Effector memory CD4-positive, alpha-beta T cell (primary cell): ENCODE data around the gene TMBIM6.
"Not testable (repeated sequence)": the region's sequence is repeated elsewhere in the genome, so short reads cannot be mapped to it uniquely, and the experiment has no call there.

ENCODE experiments used
- DNase-seq, 3 donors: peaks; one replicate each; pipeline ENCODE4 v3.0.0-alpha.2; 2020
- H3K27ac ChIP-seq: 2 replicates; pipeline ENCODE4 v1.7.0; 2013; ENCODE audit warnings: mild to moderate bottlenecking, low read length, moderate library complexity; ENCODE audit not compliant: insufficient read depth, poor library complexity, severe bottlenecking
- H3K27me3 ChIP-seq: replicated peaks from 2 replicates; pipeline ENCODE4 v1.7.0; 2013; ENCODE audit warnings: mild to moderate bottlenecking, low read length; ENCODE audit not compliant: insufficient read depth, control insufficient read depth, poor library complexity, severe bottlenecking
- H3K36me3 ChIP-seq: 2 replicates; pipeline ENCODE4 v1.7.0; 2013; ENCODE audit warnings: mild to moderate bottlenecking, low read length, moderate library complexity; ENCODE audit not compliant: control insufficient read depth, insufficient read depth
- H3K4me1 ChIP-seq: 2 replicates; pipeline ENCODE4 v1.7.0; 2013; ENCODE audit warnings: low read length, mild to moderate bottlenecking; ENCODE audit not compliant: control insufficient read depth, insufficient read depth, poor library complexity, severe bottlenecking
- H3K4me3 ChIP-seq: 2 replicates; pipeline ENCODE4 v1.7.0; 2013; ENCODE audit warnings: low read length, low read depth, mild to moderate bottlenecking; ENCODE audit not compliant: insufficient read depth, poor library complexity, severe bottlenecking
- H3K9me3 ChIP-seq: 2 replicates; pipeline ENCODE4 v1.7.0; 2013; ENCODE audit warnings: mild to moderate bottlenecking, low read length, moderate library complexity; ENCODE audit not compliant: control insufficient read depth

TMBIM6 gene

DNA sequence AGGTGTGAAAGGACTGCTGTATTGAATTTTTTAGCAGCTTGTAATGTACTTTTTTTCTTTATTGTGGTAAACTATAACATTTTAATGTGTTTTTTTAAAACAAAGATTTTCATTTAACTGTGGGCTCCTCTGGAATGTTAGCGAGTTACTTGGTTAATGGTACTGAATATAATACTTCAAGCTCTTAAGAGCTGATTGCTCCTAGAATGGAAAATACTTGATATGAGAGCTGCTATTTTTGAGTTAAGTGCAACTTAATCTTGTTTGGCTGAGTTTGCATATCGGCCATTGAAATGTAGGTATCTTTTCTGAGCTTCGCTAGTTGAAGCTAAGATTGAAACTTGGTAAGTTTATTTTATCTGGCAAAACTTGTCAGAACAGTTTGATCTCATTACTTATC lies 7.4 kb downstream of the TMBIM6 start:
- Histone ChIP-seq H3K9me3 (no peaks in the 10 kb centered on the region), H3K4me3 (no peak overlapping the region), H3K27ac (no peak overlapping the region), H3K4me1 (peaks cover 56% of the 10 kb centered on the region), H3K36me3 (peaks cover 18% of the 10 kb centered on the region), H3K27me3 (no peaks in the 10 kb centered on the region)
- DNase-seq: no peak

DNA sequence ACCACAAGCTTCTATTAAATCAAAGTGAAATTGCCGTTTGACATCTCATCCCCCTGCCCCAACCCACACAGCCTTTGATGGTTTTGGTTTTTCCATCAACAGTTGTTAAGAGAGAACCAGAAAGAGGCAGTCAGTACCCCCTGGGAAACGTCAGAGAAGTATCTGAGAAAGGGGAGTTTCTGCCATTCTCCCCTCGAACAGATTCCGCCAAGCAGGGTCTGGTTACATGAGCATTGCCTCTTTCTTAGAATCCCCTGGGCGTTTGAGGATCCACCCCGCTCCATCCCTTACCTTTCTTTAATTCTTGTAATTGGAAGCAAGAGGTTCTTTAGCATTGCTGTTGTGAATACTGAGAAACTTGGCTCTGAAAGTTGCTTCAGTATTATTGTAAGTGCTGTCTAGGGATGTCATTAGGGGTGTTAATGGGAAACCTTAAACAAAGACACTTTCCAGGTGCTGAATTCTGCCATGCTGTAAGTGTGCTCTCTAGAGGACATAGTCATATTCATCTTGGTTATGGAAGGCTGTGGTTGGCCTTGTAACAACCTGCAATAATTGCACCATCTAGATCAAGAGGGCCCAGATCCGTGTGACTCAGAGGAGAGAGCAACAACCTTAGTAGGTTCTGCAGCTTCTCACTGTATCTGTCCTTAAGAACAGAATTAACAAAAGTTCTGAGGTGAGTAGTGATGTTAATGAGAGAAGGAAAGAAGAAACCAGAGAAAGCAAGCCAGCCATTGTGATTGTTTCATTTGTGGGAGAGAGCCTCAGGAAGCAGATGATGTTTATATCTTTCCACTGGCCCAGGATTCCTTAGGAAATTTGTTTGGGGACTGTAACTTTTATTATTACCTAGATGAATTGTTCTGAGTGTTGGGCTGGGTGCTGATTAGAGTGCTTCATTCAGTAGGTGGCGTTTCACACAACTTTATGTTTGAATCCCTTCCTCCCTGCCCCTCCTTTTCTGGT lies 9.0 kb downstream of the TMBIM6 start:
- H3K27me3 ChIP-seq: no peaks in the 10 kb centered on the region
- peaks cover 45% of the 10 kb centered on the region for H3K4me1 ChIP-seq
- peak in 1 of 3 donors; percentile 3 for DNase-seq
- H3K4me3 ChIP-seq: peak overlapping the region; percentile 5
- H3K9me3 ChIP-seq: no peaks in the 10 kb centered on the region
- peaks cover 31% of the 10 kb centered on the region for H3K36me3 ChIP-seq
- H3K27ac ChIP-seq: peak overlapping the region; percentile 42

DNA sequence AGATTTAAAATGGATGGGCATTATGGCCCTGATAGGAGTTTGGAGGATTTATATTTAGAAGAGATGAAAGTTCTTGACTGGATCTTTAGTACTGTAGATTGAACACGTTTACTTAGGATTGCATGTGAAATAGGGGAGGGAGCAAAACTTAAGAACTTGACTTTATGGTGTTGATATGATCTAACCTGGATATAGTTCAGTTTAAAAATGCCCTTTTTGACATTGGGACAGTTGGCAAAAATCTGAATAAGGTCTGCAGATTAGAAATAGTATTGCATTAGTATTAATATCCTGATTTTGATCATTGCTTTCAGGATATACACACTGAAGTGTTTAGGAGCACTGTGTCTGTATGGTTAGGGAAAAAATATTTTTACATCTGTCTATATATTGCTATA lies 9.6 kb downstream of the TMBIM6 start:
- Histone ChIP-seq H3K36me3 (peaks cover 38% of the 10 kb centered on the region), H3K9me3 (no peaks in the 10 kb centered on the region), H3K4me3 (no peak overlapping the region), H3K27ac (peak overlapping the region; percentile 42), H3K27me3 (no peaks in the 10 kb centered on the region), H3K4me1 (peaks cover 45% of the 10 kb centered on the region)
- no peak for DNase-seq

DNA sequence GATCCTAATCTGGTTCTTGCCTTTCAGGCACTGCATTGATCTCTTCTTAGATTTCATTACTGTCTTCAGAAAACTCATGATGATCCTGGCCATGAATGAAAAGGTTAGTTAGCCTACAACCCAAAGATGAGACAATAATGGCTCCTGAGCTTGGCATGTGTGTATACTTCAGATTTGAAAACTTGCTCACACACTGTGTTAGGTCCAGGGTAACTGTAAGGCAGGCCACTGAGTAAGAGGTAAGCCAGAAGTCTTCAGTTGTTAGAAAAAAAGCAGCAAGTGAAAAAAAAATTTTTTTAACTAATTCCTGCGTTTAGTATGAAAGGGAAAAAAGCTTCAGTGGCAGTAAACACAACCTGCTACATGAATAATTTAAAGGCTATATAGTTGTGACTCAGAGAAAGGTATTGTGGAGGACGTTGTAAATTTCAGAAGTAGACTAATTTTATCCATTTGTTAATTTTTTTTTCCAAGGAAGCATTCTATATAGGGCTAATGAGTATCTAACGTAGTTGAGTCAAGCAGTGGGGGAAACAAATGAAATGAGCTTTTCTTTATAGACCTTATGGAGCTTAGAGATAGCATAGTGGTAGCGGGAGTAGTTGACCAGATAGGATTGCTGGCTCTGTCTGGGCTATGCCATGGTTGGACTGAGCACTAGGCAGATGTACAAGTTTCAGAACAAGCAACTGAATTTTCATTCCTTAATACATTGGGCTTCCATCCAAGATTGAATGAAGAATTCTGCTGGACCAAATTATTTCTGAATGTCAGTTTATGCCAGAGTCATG lies 20.5 kb downstream of the TMBIM6 start:
- H3K27ac ChIP-seq: peak overlapping the region; percentile 59
- H3K36me3 ChIP-seq: peaks cover 66% of the 10 kb centered on the region
- DNase-seq: no peak

DNA sequence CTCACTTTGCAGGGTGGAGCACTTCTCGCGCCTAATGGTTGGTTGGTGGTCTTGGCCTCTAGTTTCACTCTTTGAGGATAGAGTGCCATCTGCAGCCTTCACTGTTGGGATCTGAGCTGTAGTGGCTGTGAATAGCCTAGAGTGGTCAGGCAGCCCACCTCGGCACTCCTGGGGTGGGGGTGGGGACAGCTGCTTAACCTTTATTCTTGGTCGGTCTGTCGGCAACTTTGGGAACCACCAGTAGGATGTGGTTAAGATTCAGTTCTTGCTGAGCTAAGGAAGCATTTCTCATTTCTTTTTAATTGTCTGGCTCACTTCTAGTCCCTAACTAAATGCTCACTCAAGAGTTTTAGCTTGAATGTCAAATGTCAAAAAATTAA lies 21.1 kb downstream of the TMBIM6 start:
- Histone ChIP-seq H3K27ac (peak overlapping the region; percentile 59), H3K9me3 (no peaks in the 10 kb centered on the region), H3K36me3 (peaks cover 60% of the 10 kb centered on the region), H3K4me1 (peaks cover 35% of the 10 kb centered on the region), H3K27me3 (no peaks in the 10 kb centered on the region), H3K4me3 (no peak overlapping the region)
- DNase-seq: no peak

More for the DNA sequence above, 20.5 kb downstream of the TMBIM6 start:
- no peaks in the 10 kb centered on the region for H3K27me3 ChIP-seq
- H3K9me3 ChIP-seq: no peaks in the 10 kb centered on the region
- H3K4me1 ChIP-seq: peaks cover 35% of the 10 kb centered on the region
- no peak overlapping the region for H3K4me3 ChIP-seq

DNA sequence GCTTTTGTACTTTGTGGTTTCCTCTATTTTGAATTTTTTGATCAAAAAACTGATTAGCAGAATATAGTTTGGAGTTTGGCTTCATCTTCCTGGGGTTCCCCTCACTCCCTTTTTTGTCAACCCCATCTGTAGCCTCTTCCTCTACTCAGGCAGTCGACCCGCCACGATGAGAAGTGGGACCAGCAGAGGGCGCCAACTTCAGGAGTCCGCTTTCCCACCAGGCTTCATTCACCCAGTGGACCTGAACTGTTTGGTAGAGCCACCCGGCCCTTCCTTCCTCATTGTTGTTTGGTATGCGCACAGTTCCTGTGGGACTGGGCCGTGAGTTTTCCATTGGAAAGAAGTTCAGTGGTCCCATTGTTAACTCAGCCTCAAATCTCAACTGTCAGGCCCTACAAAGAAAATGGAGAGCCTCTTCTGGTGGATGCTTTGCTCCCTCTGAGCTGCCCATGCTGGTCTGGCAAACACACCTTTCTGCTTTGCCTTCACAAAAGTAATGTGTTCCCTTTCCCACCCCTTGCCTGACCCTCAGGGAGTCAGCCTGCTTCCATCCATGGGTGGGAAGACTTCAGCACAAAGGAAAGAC lies 21.7 kb downstream of the TMBIM6 start:
- DNase-seq: peak; percentile 62 to 73 (median 68)
- Histone ChIP-seq H3K9me3 (no peaks in the 10 kb centered on the region), H3K27ac (peak overlapping the region; percentile 59), H3K4me1 (peaks cover 35% of the 10 kb centered on the region), H3K4me3 (no peak overlapping the region), H3K27me3 (no peaks in the 10 kb centered on the region), H3K36me3 (peaks cover 54% of the 10 kb centered on the region)

DNA sequence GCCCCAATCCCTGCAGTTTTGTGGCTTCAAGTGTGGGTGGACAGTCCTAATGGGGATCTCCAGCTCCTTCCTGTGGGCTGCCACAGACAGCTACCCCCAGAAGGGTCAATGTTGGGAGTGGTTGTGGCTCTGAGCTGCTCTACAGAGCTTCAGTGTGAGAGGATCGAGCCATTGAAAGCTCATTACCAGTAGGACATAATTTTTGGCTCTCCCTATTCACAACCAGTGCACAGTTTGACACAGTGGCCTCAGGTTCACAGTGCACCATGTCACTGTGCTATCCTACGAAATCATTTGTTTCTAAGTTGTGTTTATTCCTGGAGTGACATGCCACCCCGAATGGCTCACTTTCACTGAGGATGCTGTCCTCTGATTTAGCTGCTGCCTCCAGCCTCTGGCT lies 22.8 kb downstream of the TMBIM6 start:
- peak overlapping the region; percentile 59 for H3K27ac ChIP-seq
- DNase-seq: no peak
- no peaks in the 10 kb centered on the region for H3K9me3 ChIP-seq
- H3K4me1 ChIP-seq: peaks cover 35% of the 10 kb centered on the region
- H3K36me3 ChIP-seq: peaks cover 44% of the 10 kb centered on the region
- H3K27me3 ChIP-seq: no peaks in the 10 kb centered on the region
- H3K4me3 ChIP-seq: no peak overlapping the region

DNA sequence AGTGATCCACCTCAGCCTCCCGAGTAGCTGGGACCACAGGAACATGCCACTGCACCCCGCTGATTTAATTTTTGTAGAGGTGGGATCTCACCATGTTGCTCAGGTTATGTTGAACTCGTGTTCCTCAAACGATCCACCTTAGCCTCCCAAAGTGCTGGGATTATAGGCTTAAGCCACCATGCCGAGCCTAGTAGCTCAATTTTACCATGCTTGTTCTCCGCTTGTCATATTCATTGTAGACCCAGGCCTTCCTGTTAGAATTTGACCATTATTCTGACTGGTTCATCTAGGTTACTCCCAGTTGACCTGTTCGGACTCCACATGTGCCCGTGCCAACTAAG lies 24.7 kb downstream of the TMBIM6 start:
- no peaks in the 10 kb centered on the region for H3K27me3 ChIP-seq
- H3K4me3 ChIP-seq: no peak overlapping the region
- H3K4me1 ChIP-seq: peaks cover 34% of the 10 kb centered on the region
- peaks cover 26% of the 10 kb centered on the region for H3K36me3 ChIP-seq
- no peak overlapping the region for H3K27ac ChIP-seq
- no peaks in the 10 kb centered on the region for H3K9me3 ChIP-seq
- DNase-seq: no peak

DNA sequence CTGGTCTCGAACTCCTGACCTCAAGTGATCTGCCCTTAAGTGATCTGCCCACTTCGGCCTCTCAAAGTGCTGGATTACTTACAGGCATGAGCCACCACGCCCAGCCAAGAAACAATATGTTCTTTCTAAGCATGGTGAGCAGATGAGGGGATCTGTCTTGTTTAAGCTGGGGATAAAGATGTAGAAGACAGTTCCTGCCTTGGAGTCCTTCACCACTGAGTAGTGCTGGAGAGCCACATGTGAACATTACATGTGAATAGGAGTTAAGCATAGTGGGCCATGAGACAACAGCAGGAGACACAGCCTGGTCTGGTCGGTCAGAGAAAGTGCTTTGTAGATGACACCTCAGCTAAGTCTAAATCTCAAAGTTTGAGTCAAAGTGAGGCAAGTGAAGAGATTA lies 26.0 kb downstream of the TMBIM6 start:
- Histone ChIP-seq H3K27ac (no peak overlapping the region), H3K27me3 (no peaks in the 10 kb centered on the region), H3K4me1 (peaks cover 26% of the 10 kb centered on the region), H3K36me3 (peaks cover 13% of the 10 kb centered on the region), H3K4me3 (no peak overlapping the region), H3K9me3 (no peaks in the 10 kb centered on the region)
- DNase-seq: no peak

DNA sequence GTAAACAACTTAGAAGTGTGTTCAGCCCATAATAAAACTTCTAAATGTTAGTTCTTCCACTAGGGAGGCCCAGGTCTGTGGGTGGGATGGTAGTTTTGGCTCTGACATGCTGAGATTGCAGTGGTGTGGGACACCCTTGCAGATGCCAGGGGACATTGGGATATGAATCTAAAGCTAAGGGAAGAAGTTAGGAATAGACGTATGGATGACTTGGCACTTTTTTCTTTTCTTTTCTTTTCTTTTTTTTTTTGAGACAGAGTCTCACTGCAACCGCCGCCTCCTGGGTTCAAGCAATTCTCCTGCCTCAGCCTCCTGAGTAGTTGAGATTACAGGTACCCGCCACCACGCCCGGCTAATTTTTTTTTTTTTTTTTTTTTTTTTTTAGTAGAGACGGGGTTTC lies 31.7 kb downstream of the TMBIM6 start:
- not testable (repeated sequence) for H3K9me3 ChIP-seq, H3K36me3 ChIP-seq, H3K27me3 ChIP-seq, DNase-seq, H3K4me1 ChIP-seq, H3K4me3 ChIP-seq, H3K27ac ChIP-seq
